Karpas-422 (cell line): ENCODE data around the gene RAB44. TPM values are rescaled to one million over a fixed set of nuclear protein-coding genes. Genes with fewer than 3 reads are reported as not detected.

ENCODE experiments used
- DNase-seq: peaks from one replicate; pipeline ENCODE4 v3.0.0-alpha.2; 2015
- H2AFZ ChIP-seq: fragments of 200-600 bp; sonication (generic); 2 replicates; pipeline ENCODE4 v1.6.1; 2014; ENCODE audit warnings: antibody characterized with exemption, low read length, mixed read lengths
- H3K27ac ChIP-seq: fragments of 200-600 bp; sonication (generic); 2 replicates; pipeline ENCODE4 v1.5.1; 2014; ENCODE audit warnings: mild to moderate bottlenecking, low read length, moderate library complexity
- H3K27me3 ChIP-seq: fragments of 200-600 bp; sonication (generic); 2 replicates; pipeline ENCODE4 v1.6.1; 2014; ENCODE audit warnings: low read length, mixed read lengths
- H3K36me3 ChIP-seq: fragments of 200-600 bp; sonication (generic); 2 replicates; pipeline ENCODE4 v1.6.1; 2014; ENCODE audit warnings: low read length, mixed read lengths; ENCODE audit not compliant: insufficient read depth
- H3K4me1 ChIP-seq: fragments of 200-600 bp; sonication (generic); 2 replicates; pipeline ENCODE4 v1.6.1; 2014; ENCODE audit warnings: mild to moderate bottlenecking, low read length, mixed read lengths
- H3K4me2 ChIP-seq: fragments of 200-600 bp; sonication (generic); 2 replicates; pipeline ENCODE4 v1.6.1; 2014; ENCODE audit warnings: low read length, low read depth, mild to moderate bottlenecking; ENCODE audit not compliant: poor library complexity, severe bottlenecking
- H3K4me3 ChIP-seq: fragments of 200-600 bp; sonication (generic); 2 replicates; pipeline ENCODE4 v1.5.1; 2014; ENCODE audit warnings: mild to moderate bottlenecking, antibody characterized with exemption, low read length, mixed read lengths
- H3K79me2 ChIP-seq: fragments of 200-600 bp; sonication (generic); 2 replicates; pipeline ENCODE4 v1.6.1; 2014; ENCODE audit warnings: mild to moderate bottlenecking, low read length, mixed read lengths
- H3K9ac ChIP-seq: fragments of 200-600 bp; sonication (generic); 2 replicates; pipeline ENCODE4 v1.6.0; 2014; ENCODE audit warnings: low read length
- H3K9me2 ChIP-seq: fragments of 200-600 bp; sonication (generic), shearing (Covaris generic); replicated peaks from 2 replicates; pipeline ENCODE4 v1.6.0; 2014; ENCODE audit warnings: mild to moderate bottlenecking, low read length, moderate library complexity; ENCODE audit not compliant: insufficient read depth
- H3K9me3 ChIP-seq: fragments of 300-700, 200-600 bp; sonication (generic); 2 replicates; pipeline ENCODE4 v1.6.1; 2014; ENCODE audit warnings: low read length, mixed read lengths
- H4K20me1 ChIP-seq: fragments of 200-600 bp; sonication (generic); 2 replicates; pipeline ENCODE4 v1.6.1; 2014; ENCODE audit warnings: mild to moderate bottlenecking, antibody characterized with exemption, low read length, low read depth; ENCODE audit not compliant: insufficient read depth
- total RNA-seq: library from RNA; depleted of rRNA; stranded (reverse); fragments of >200 nt; shearing (Covaris generic); gene quantifications from 2 replicates; pipeline ENCODE4 v1.2.3, GENCODE V29; 2014; ENCODE audit warnings: low replicate concordance

Gene RAB44
- total RNA-seq, 1 experiment from 2014 or later = not detected

- no peaks in the 10 kb centered on the region for H3K79me2 ChIP-seq
- no peaks in the 10 kb centered on the region for H3K4me1 ChIP-seq
- H3K9ac ChIP-seq = no peak overlapping the region
- DNase-seq = no peak
- H2AFZ ChIP-seq = no peak overlapping the region
- H3K4me3 ChIP-seq = no peak overlapping the region
- no peaks in the 10 kb centered on the region for H3K36me3 ChIP-seq
- no peak overlapping the region for H3K27ac ChIP-seq
- no peaks in the 10 kb centered on the region for H3K9me2 ChIP-seq
- no peaks in the 10 kb centered on the region for H3K9me3 ChIP-seq
- H3K4me2 ChIP-seq = no peak overlapping the region
- no peaks in the 10 kb centered on the region for H3K27me3 ChIP-seq
- H4K20me1 ChIP-seq = no peaks in the 10 kb centered on the region
Observed at GRCh38 chr6:36739947-36740817, 42.6 kb downstream of the RAB44 start.

GRCh38 chr6:36740818-36741179 lies 43.2 kb downstream of the RAB44 start:
- Histone ChIP-seq H3K4me3 (no peak overlapping the region), H3K27me3 (no peaks in the 10 kb centered on the region), H3K9me2 (no peaks in the 10 kb centered on the region), H4K20me1 (no peaks in the 10 kb centered on the region), H3K9ac (no peak overlapping the region), H3K4me1 (no peaks in the 10 kb centered on the region), H2AFZ (no peak overlapping the region), H3K27ac (no peak overlapping the region), H3K9me3 (no peaks in the 10 kb centered on the region), H3K36me3 (no peaks in the 10 kb centered on the region), H3K79me2 (no peaks in the 10 kb centered on the region), H3K4me2 (no peak overlapping the region)
- DNase-seq = no peak

DNA sequence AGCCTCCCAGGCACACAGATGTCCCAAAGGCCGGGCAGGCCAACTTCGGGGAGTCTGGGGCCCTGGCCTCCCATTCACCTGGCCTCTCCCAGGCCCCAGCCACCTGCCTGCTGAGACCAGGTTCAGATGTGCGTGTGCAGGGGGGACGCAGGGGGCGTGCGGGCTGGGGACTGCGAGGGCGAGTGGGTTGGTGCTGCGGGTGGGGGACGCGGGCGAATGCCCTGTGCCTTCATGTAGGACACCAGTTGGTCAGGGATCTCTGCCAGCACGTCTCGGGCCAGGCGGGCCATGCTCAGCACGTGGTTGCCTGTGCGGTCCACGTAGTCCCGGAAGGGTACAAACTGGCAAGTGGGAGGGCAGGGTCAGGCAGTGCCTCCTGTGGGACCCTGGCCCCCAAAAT lies 44.5 kb downstream of the RAB44 start:
- Histone ChIP-seq H3K27ac (no peak overlapping the region), H3K79me2 (no peaks in the 10 kb centered on the region)

DNA sequence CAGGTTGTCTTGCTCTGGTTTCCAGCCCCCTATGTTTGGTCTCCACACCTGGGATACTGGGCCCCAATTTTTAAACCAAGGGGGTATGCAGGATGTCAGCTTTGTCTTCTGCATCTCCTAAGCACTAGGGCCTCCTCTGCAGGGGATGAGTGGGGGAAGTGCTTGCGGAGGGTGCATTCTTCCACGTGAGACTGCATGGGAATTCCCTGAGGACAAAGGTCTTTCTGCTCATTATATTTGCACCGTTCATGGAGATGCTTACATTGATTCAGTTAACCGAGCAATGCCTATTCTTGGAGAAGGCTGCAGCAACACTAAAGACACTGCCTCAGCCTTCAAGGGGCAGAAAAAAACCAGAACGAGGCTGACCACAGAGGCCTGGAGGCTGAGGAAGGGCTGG lies 45.4 kb downstream of the RAB44 start:
- no peak for DNase-seq
- Histone ChIP-seq H3K4me3 (no peak overlapping the region), H3K36me3 (no peaks in the 10 kb centered on the region), H3K4me2 (no peak overlapping the region), H3K9ac (no peak overlapping the region), H2AFZ (no peak overlapping the region), H3K9me2 (no peaks in the 10 kb centered on the region), H3K4me1 (no peaks in the 10 kb centered on the region), H4K20me1 (no peaks in the 10 kb centered on the region), H3K27me3 (no peaks in the 10 kb centered on the region), H3K27ac (no peak overlapping the region), H3K79me2 (no peaks in the 10 kb centered on the region), H3K9me3 (no peaks in the 10 kb centered on the region)

More for the DNA sequence above, 44.5 kb downstream of the RAB44 start:
- Histone ChIP-seq H3K4me2 (no peak overlapping the region), H2AFZ (no peak overlapping the region), H4K20me1 (no peaks in the 10 kb centered on the region), H3K4me3 (no peak overlapping the region), H3K27me3 (no peaks in the 10 kb centered on the region), H3K36me3 (no peaks in the 10 kb centered on the region), H3K9me2 (no peaks in the 10 kb centered on the region), H3K9ac (no peak overlapping the region), H3K4me1 (no peaks in the 10 kb centered on the region), H3K9me3 (no peaks in the 10 kb centered on the region)
- no peak for DNase-seq

DNA sequence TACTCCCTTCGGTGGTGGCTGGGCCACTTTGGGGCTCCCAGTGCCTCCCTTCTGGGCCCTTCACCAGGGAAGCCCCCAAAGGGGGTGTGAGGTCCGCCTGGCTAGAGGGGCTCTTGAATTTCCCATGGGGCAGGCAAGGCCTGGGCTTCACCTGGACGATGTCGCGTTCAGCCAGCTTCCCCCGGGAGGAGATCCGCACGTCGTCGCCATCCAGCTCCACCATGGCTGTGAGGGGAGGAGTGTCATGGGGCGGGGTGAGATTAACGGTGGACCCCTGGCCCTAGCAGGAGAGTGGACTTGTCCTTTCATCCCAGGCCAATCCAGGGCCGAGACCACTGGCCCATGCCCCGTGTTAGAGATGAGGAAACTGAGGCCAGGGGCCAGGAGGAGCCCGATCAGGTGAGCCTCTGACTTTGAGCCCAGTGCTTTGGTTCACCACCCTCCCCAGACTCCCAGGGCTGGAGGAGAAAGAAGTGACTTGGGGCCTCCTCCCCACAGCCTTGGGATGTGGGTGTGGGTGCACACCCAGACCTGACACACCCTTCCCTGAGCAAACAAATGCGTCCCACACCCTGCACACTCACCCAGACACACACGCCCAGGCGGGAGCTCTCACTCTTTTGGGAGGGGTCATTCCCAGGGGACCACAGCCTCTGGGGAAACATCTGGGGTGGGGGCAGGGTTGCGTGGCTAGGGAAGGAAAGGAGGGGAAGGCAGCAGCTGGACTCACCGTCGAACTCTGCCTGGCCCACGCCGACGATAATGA lies 46.1 kb downstream of the RAB44 start:
- Histone ChIP-seq H4K20me1 (no peaks in the 10 kb centered on the region), H3K79me2 (no peaks in the 10 kb centered on the region), H3K9me2 (no peaks in the 10 kb centered on the region), H3K9ac (no peak overlapping the region), H3K27ac (no peak overlapping the region), H3K9me3 (no peaks in the 10 kb centered on the region), H3K27me3 (no peaks in the 10 kb centered on the region; the same call in 1 of the 2 replicates), H3K4me2 (no peak overlapping the region), H3K4me1 (no peaks in the 10 kb centered on the region), H2AFZ (no peak overlapping the region), H3K4me3 (no peak overlapping the region), H3K36me3 (no peaks in the 10 kb centered on the region)
- no peak for DNase-seq

DNA sequence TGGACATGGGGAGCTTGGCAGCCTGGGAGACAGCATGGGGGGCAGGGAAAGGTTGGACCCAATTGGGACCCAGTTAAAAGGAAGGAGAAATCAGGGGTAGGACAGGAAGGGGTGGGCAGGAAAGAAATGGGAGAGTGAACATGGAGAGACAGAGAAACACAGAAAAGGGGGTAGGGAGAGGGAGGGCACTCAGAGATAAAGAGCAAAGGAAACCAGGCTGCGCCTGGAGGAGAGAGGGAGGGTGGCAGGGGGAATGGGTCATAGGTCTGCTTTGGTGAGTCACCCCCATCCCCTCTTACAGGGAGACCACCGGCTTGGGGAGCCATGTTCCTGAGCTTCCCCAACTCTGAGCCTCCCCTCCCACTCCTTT lies 46.7 kb downstream of the RAB44 start:
- Histone ChIP-seq H2AFZ (no peak overlapping the region), H3K9ac (no peak overlapping the region), H3K9me3 (no peaks in the 10 kb centered on the region), H3K4me3 (no peak overlapping the region), H3K27me3 (no peaks in the 10 kb centered on the region; the same call in 1 of the 2 replicates), H3K4me2 (no peak overlapping the region), H3K36me3 (no peaks in the 10 kb centered on the region), H4K20me1 (no peaks in the 10 kb centered on the region), H3K9me2 (no peaks in the 10 kb centered on the region), H3K4me1 (no peaks in the 10 kb centered on the region), H3K79me2 (no peaks in the 10 kb centered on the region), H3K27ac (no peak overlapping the region)
- DNase-seq = no peak

- no peaks in the 10 kb centered on the region for H4K20me1 ChIP-seq
- no peaks in the 10 kb centered on the region for H3K79me2 ChIP-seq
- no peak overlapping the region for H3K4me2 ChIP-seq
- no peak overlapping the region for H2AFZ ChIP-seq
- H3K36me3 ChIP-seq = no peaks in the 10 kb centered on the region
- no peak overlapping the region for H3K9ac ChIP-seq
- no peak for DNase-seq
- no peak overlapping the region for H3K27ac ChIP-seq
- H3K4me1 ChIP-seq = no peaks in the 10 kb centered on the region
- H3K9me3 ChIP-seq = no peaks in the 10 kb centered on the region
- H3K9me2 ChIP-seq = no peaks in the 10 kb centered on the region
- H3K4me3 ChIP-seq = no peak overlapping the region
- no peaks in the 10 kb centered on the region; the same call in 1 of the 2 replicates for H3K27me3 ChIP-seq
Observed at GRCh38 chr6:36745283-36745682, 47.7 kb downstream of the RAB44 start.

GRCh38 chr6:36745836-36746235 lies 48.2 kb downstream of the RAB44 start:
- Histone ChIP-seq H3K9me2 (no peaks in the 10 kb centered on the region), H3K79me2 (no peaks in the 10 kb centered on the region), H3K27ac (no peak overlapping the region), H3K4me1 (no peaks in the 10 kb centered on the region), H3K4me2 (no peak overlapping the region), H3K36me3 (no peaks in the 10 kb centered on the region), H3K27me3 (no peaks in the 10 kb centered on the region; the same call in 1 of the 2 replicates), H4K20me1 (no peaks in the 10 kb centered on the region), H2AFZ (no peak overlapping the region), H3K9me3 (no peaks in the 10 kb centered on the region), H3K9ac (no peak overlapping the region), H3K4me3 (no peak overlapping the region)
- no peak for DNase-seq
